Skeletal muscle tissue (tissue), 4 donors: Measurements from ENCODE around the gene CALD1. TPM values are rescaled to one million over a fixed set of nuclear protein-coding genes. Genes with fewer than 3 reads are reported as not detected.

Source experiments
- H3K27ac ChIP-seq: one replicate; pipeline ENCODE4 v1.7.0; 2013; ENCODE audit warnings: mild to moderate bottlenecking, low read depth, low read length, inconsistent platforms
- H3K27me3 ChIP-seq, 3 donors: one replicate each; pipeline ENCODE4 v1.7.0; 2013; ENCODE audit warnings: low read length in 3 of 3; ENCODE audit not compliant: control insufficient read depth in 3 of 3, insufficient read depth in 3 of 3
- H3K36me3 ChIP-seq, 3 donors: one replicate each; pipeline ENCODE4 v1.7.0; 2013; ENCODE audit warnings: low read length in 3 of 3; ENCODE audit not compliant: control insufficient read depth in 3 of 3, insufficient read depth in 3 of 3
- H3K4me1 ChIP-seq, 3 donors: one replicate each; pipeline ENCODE4 v1.7.0; 2013; ENCODE audit warnings: low read length in 3 of 3, mild to moderate bottlenecking in 3 of 3; ENCODE audit not compliant: control insufficient read depth in 3 of 3, insufficient read depth in 3 of 3
- H3K4me3 ChIP-seq, 3 donors: one replicate each; pipeline ENCODE4 v1.7.0; 2013; ENCODE audit warnings: low read length in 3 of 3
- H3K9ac ChIP-seq, 3 donors: one replicate each; pipeline ENCODE4 v1.7.0; 2013; ENCODE audit warnings: low read length in 3 of 3, mild to moderate bottlenecking in 3 of 3, moderate library complexity in 2 of 3, low read depth in 1 of 3
- H3K9me3 ChIP-seq, 3 donors: one replicate each; pipeline ENCODE4 v1.7.0; 2013; ENCODE audit warnings: low read length in 3 of 3; ENCODE audit not compliant: control insufficient read depth in 3 of 3
- total RNA-seq: library from RNA; depleted of rRNA; stranded (reverse); fragments of >200 nt; gene quantifications from one replicate; pipeline ENCODE4 v1.2.3, GENCODE V29; 2014
- donor health status: Osteomylitis.

The CALD1 gene
- total RNA-seq, 1 donor from 2014 or later = 89.8 TPM

DNA sequence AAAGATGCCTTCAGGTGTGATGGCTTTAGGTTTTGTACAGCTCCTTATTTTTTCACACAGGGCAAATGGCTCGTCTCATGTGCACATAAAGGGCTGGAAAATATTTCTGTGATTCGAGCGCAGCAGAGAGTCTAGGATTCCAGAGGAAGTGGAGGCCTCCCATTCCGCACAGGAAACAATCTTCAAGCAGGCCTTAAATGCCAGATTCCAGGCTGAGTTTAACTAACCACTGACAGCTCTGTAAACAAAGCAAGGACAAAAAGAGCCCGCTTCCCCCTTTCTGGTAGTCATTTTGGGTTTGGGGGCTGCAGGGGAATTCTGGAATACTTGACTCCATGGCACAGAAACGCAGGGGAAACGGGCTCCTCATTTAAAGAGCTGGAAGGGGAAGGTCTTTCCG is 87.2 kb downstream of the CALD1 start:
- Histone ChIP-seq H3K27ac (no peak overlapping the region), H3K36me3 (peaks cover 0 to 7% (median 0%) of the 10 kb centered on the region in 3 donors), H3K9ac (peak overlapping the region in 1 of 3 donors; percentile 10), H3K4me1 (peaks cover 6 to 16% (median 7%) of the 10 kb centered on the region in 3 donors), H3K4me3 (no peak overlapping the region), H3K9me3 (no peaks in the 10 kb centered on the region), H3K27me3 (no peaks in the 10 kb centered on the region)

DNA sequence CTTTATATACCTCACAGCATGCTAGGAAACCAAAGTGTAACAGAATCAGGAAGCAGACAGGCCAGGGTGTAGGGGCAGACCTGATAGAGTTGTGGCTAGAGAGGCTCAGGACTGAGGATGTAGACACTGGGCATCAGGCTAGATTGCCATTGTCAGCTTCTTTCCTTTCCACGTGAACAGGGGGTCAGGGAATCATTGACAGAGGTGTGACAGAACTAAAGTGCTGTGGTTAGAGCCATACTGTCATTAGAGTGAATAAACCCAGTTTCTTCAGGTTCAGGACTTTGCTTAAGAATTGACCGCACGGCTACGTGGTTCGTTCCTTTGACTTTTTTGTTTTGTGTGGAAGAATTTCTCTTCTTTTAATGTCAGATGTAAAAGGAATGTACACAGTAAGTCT is 90.7 kb downstream of the CALD1 start:
- Histone ChIP-seq H3K4me1 (peaks cover 2 to 10% (median 5%) of the 10 kb centered on the region in 3 donors), H3K27ac (no peak overlapping the region), H3K27me3 (no peaks in the 10 kb centered on the region), H3K9me3 (no peaks in the 10 kb centered on the region), H3K9ac (no peak overlapping the region), H3K36me3 (peaks cover 0 to 7% (median 0%) of the 10 kb centered on the region in 3 donors), H3K4me3 (no peak overlapping the region)

GRCh38 chr7:134870781-134871180 is 91.3 kb downstream of the CALD1 start:
- peaks cover 0 to 7% (median 0%) of the 10 kb centered on the region in 3 donors for H3K36me3 ChIP-seq
- H3K4me3 ChIP-seq = no peak overlapping the region
- no peak overlapping the region for H3K9ac ChIP-seq
- no peaks in the 10 kb centered on the region for H3K27me3 ChIP-seq
- no peaks in the 10 kb centered on the region for H3K9me3 ChIP-seq
- no peak overlapping the region for H3K27ac ChIP-seq
- H3K4me1 ChIP-seq = peaks cover 0 to 8% (median 0%) of the 10 kb centered on the region in 3 donors

DNA sequence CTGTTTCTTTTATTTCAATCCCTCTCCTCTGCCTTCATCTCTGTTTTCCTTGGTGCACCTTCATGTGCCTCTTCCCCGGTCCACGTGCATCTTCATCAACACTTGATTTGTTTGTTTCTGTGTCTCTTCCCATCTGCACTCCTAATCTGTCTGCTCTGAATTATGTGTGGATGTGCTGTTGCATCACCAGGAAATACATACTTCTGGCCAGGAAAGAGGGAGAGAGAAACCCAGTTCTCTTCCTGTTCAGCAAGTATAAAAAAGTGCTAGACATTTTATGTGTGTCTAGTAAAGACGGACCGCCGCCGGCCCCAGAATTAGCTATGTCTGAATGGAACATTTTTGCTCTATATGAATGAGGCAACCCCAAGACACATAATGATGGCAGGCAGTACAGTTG is 93.8 kb downstream of the CALD1 start:
- Histone ChIP-seq H3K4me1 (peaks cover 0 to 5% (median 0%) of the 10 kb centered on the region in 3 donors), H3K9ac (no peak overlapping the region)

DNA sequence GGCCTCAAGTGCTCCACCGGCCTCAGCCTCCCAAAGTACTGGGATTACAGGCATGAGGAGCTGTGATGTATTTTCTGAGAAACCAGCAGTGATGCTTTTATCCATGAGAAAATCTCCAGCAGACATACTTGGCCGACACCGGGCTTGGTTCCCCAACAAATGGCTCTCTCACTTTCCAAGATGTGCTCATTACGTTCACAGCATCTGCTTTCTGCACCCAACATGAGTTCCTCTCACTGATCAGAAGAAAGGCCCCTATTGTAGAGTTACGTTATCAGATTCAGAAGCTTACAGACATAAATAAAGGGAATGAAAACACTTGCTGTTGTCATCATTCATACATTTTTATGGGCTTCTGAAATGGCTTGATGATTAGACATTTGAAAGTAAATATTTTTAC is 95.0 kb downstream of the CALD1 start:
- no peak overlapping the region for H3K9ac ChIP-seq
- no peaks in the 10 kb centered on the region for H3K9me3 ChIP-seq
- no peak overlapping the region for H3K4me3 ChIP-seq
- no peaks in the 10 kb centered on the region for H3K27me3 ChIP-seq
- no peaks in the 10 kb centered on the region for H3K36me3 ChIP-seq
- peaks cover 0 to 5% (median 0%) of the 10 kb centered on the region in 3 donors for H3K4me1 ChIP-seq
- H3K27ac ChIP-seq = no peak overlapping the region

More for the DNA sequence above, 93.8 kb downstream of the CALD1 start:
- H3K27ac ChIP-seq = no peak overlapping the region
- H3K27me3 ChIP-seq = no peaks in the 10 kb centered on the region
- H3K36me3 ChIP-seq = peaks cover 0 to 1% (median 0%) of the 10 kb centered on the region in 3 donors
- H3K4me3 ChIP-seq = no peak overlapping the region
- no peaks in the 10 kb centered on the region for H3K9me3 ChIP-seq

- Histone ChIP-seq H3K27ac (no peak overlapping the region), H3K9ac (no peak overlapping the region), H3K4me1 (peaks cover 0 to 5% (median 0%) of the 10 kb centered on the region in 3 donors)
Observed at GRCh38 chr7:134875867-134876266, 96.4 kb downstream of the CALD1 start.

GRCh38 chr7:134878746-134879357 is 99.4 kb downstream of the CALD1 start:
- Histone ChIP-seq H3K27me3 (no peaks in the 10 kb centered on the region), H3K9me3 (no peaks in the 10 kb centered on the region), H3K9ac (no peak overlapping the region), H3K36me3 (no peaks in the 10 kb centered on the region), H3K4me1 (peaks cover 0 to 5% (median 0%) of the 10 kb centered on the region in 3 donors), H3K4me3 (no peak overlapping the region), H3K27ac (no peak overlapping the region)

More at GRCh38 chr7:134875867-134876266, 96.4 kb downstream of the CALD1 start:
- H3K4me3 ChIP-seq = no peak overlapping the region
- no peaks in the 10 kb centered on the region for H3K27me3 ChIP-seq
- no peaks in the 10 kb centered on the region for H3K36me3 ChIP-seq
- H3K9me3 ChIP-seq = no peaks in the 10 kb centered on the region

GRCh38 chr7:134879815-134880475 is 100.5 kb downstream of the CALD1 start:
- Histone ChIP-seq H3K9ac (no peak overlapping the region), H3K4me1 (peaks cover 0 to 5% (median 0%) of the 10 kb centered on the region in 3 donors), H3K27ac (no peak overlapping the region), H3K4me3 (no peak overlapping the region), H3K36me3 (no peaks in the 10 kb centered on the region), H3K9me3 (no peaks in the 10 kb centered on the region), H3K27me3 (no peaks in the 10 kb centered on the region)

- Histone ChIP-seq H3K9ac (no peak overlapping the region), H3K4me3 (no peak overlapping the region), H3K36me3 (no peaks in the 10 kb centered on the region), H3K4me1 (peaks cover 0 to 9% (median 0%) of the 10 kb centered on the region in 3 donors), H3K9me3 (no peaks in the 10 kb centered on the region), H3K27me3 (no peaks in the 10 kb centered on the region), H3K27ac (no peak overlapping the region)
Observed at GRCh38 chr7:134882481-134882880, 103.0 kb downstream of the CALD1 start.

- Histone ChIP-seq H3K27ac (peak overlapping the region; percentile 45), H3K9me3 (no peaks in the 10 kb centered on the region), H3K36me3 (no peaks in the 10 kb centered on the region), H3K4me3 (no peak overlapping the region), H3K27me3 (no peaks in the 10 kb centered on the region), H3K9ac (no peak overlapping the region), H3K4me1 (peaks cover 4 to 18% (median 6%) of the 10 kb centered on the region in 3 donors)
Observed at GRCh38 chr7:134885967-134886352, 106.5 kb downstream of the CALD1 start.
